Pancreas (tissue), 10 donors: ENCODE results near the gene PRPF19. TPM values are rescaled to one million over a fixed set of nuclear protein-coding genes. Genes with fewer than 3 reads are reported as not detected.
A peak's percentile ranks its signal among the peaks of the same experiment; 100 is the strongest.

ENCODE experiments used
- ATAC-seq, 4 donors: fragments of 200-7000 bp; cut with Tn5 transposase; one replicate each; pipeline versions ENCODE4 v1.8.0 to v1.9.1; 2020; ENCODE audit warnings: mild to moderate bottlenecking in 4 of 4, moderate library complexity in 4 of 4
- DNase-seq, 6 donors: peaks; one replicate each; pipeline ENCODE4 v3.0.0-alpha.2; 2020
- FAIRE-seq: peaks from 2 replicates; lab custom pipeline; 2012; peaks lifted over from hg19 to GRCh38; lab: Jason Lieb, UNC
- H3K27ac ChIP-seq, 4 donors: fragments of 200-600 bp; sonication (generic); 1 replicate in 3 of 4; 2 replicates in 1 of 4; pipeline versions ENCODE4 v1.5.0 to v1.8.0; 2020
- H3K27me3 ChIP-seq, 4 donors: fragments of 200-600 bp; one replicate each; pipeline ENCODE4 v1.8.0; 2021
- H3K36me3 ChIP-seq, 3 donors: fragments of 200-600 bp; sonication (generic) in 1 of 3; one replicate each; pipeline versions ENCODE4 v1.5.0 to v1.8.0; 2020 to 2021
- H3K4me1 ChIP-seq, 3 donors: fragments of 200-600 bp; one replicate each; pipeline ENCODE4 v1.8.0; 2021
- H3K4me3 ChIP-seq, 4 donors: fragments of 200-600 bp; sonication (generic) in 2 of 4; one replicate each; pipeline versions ENCODE4 v1.5.0 to v1.8.0; 2020 to 2021
- H3K9me3 ChIP-seq, 4 donors: fragments of 200-600 bp; one replicate each; pipeline ENCODE4 v1.8.0; 2021
- WGBS, 2 donors: extraction: QIAGEN DNeasy Blood & Tissue Kit; methylation state at CpG; one replicate each; pipeline ENCODE4 v1.1.7; 2013; 5-methylcytosine and 5-hydroxymethylcytosine counted together
- intact Hi-C, 3 donors: fragments of 100-400 bp; cut with DNase I; formaldehyde crosslinking; loops; one replicate each; pipeline versions ENCODE4 v1.11.1 to v1.14.2; 2022
- polyA plus RNA-seq, 2 donors: library from polyadenylated mRNA; stranded (reverse); fragments of 200-250 nt; gene quantifications; one replicate each; pipeline ENCODE4 v1.2.3, GENCODE V29; 2013
- total RNA-seq, 6 donors: library from RNA; stranded (reverse); fragmentation: NEBNext Ultra II Directional in 4 of 6; extraction: Animal tissue kit (Norgen Biotek cat#: 25700) in 4 of 6; gene quantifications; one replicate each; pipeline versions ENCODE4 v1.2.1 to v1.2.4, GENCODE V29; 2021 to 2023
- TF ChIP-seq, protein P1 (sequence below), 4 donors: fragments of 200-600 bp; sonication (generic) in 3 of 4; IDR thresholded peaks; one replicate each; pipeline versions ENCODE4 v1.5.0 to v1.8.0; 2021; ENCODE audit warnings: antibody characterized with exemption in 4 of 4
- donor health status: healthy with polysubstance abuse.
- donor health status: DM: no; HTN: no; CAD: no; lungs with moderate emphysema.
- donor health status: DM: no; HTN: no; CAD: no.
- donor health status: control.
- donor health status: control.
- donor health status: Bipolar disorder and iron deficiency.
- donor health status: DM: yes; HTN: yes; CAD: no.
- donor health status: DM: no; HTN: no; CAD: no.
- donor health status: DM: no; HTN: no; CAD: no.
- donor health status: DM: yes; HTN: yes; CAD: no.

The PRPF19 gene
- total and polyA plus RNA-seq, 8 donors, result 33.9 to 50.1 (median 45.5) TPM

DNA sequence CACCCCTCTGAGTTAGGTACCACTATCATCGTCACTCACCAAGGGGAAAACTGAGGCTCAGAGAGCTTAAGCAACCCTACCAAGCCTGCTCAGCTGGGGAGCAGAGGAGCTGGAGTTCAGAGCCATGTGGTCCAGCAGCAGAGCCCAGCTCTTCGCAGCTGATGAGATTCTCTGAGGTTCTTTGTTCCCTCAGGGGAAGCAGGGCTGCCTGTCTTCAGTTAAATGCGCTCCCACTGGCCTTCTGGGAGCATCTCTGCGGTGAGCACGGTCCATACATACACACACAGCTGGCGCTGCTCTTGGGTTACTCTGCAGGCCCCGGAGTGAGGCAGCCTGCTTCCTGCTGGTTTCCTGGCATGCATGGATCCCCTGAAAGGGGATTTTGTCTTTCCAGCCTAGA lies 45.4 kb downstream of the PRPF19 start:
- intact Hi-C loops, result no loop called here
- Histone ChIP-seq H3K36me3 (no peaks in the 10 kb centered on the region), H3K27ac (no peak overlapping the region), H3K4me1 (no peaks in the 10 kb centered on the region), H3K9me3 (no peaks in the 10 kb centered on the region), H3K4me3 (no peak overlapping the region), H3K27me3 (no peaks in the 10 kb centered on the region)
- FAIRE-seq, result no peak
- TF ChIP-seq, protein P1, sequence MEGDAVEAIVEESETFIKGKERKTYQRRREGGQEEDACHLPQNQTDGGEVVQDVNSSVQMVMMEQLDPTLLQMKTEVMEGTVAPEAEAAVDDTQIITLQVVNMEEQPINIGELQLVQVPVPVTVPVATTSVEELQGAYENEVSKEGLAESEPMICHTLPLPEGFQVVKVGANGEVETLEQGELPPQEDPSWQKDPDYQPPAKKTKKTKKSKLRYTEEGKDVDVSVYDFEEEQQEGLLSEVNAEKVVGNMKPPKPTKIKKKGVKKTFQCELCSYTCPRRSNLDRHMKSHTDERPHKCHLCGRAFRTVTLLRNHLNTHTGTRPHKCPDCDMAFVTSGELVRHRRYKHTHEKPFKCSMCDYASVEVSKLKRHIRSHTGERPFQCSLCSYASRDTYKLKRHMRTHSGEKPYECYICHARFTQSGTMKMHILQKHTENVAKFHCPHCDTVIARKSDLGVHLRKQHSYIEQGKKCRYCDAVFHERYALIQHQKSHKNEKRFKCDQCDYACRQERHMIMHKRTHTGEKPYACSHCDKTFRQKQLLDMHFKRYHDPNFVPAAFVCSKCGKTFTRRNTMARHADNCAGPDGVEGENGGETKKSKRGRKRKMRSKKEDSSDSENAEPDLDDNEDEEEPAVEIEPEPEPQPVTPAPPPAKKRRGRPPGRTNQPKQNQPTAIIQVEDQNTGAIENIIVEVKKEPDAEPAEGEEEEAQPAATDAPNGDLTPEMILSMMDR (IDR thresholded peaks at IDR 0.05), result no peak
- no peak for ATAC-seq
- WGBS, 2 donors, result 63 to 65% methylated on average over 7 of the region's 7 CpGs
- peak in 1 of 6 donors; percentile 4 for DNase-seq

DNA sequence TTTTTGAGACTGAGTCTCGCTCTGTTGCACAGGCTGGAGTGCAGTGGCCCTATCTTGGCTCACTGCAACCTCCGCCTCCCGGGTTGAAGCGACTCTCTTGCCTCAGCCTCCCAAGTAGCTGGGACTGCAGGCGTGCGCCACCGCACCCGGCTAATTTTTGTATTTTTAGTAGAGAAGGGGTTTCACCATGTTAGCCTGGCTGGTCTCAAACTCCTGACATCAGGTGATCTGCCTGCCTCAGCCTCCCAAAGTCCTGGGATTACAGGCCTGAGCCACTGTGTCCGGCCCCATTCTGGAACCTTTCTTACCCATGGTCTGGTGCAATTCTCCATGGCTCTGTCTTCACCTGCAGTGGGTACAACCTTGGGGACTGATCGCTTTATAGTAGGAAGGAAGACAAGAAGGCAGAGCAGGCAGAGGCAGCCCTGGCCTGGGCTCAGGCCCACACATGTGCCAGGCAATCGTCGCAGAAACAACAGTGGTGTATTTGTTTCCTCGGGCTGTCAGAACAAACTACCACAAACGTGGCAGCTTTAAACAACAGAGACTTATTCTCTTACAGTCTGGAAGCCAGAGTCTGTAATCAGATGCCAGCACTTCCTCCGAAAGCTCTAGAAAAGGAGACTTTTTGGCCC lies 46.7 kb downstream of the PRPF19 start:
- H3K9me3 ChIP-seq, result no peaks in the 10 kb centered on the region
- H3K27me3 ChIP-seq, result no peaks in the 10 kb centered on the region
- no peak for FAIRE-seq
- TF ChIP-seq, protein P1 (IDR thresholded peaks at IDR 0.05), result no peak
- H3K27ac ChIP-seq, result no peak overlapping the region
- DNase-seq, result peak in 1 of 6 donors; percentile 2
- no peak for ATAC-seq
- H3K4me1 ChIP-seq, result no peaks in the 10 kb centered on the region
- 82 to 85% methylated on average over 15 of the region's 15 CpGs for WGBS, 2 donors
- H3K4me3 ChIP-seq, result no peak overlapping the region
- intact Hi-C loops, result no loop called here
- H3K36me3 ChIP-seq, result no peaks in the 10 kb centered on the region

- TF ChIP-seq, protein P1 (IDR thresholded peaks at IDR 0.05), result no peak
- WGBS, 2 donors, result 75 to 86% methylated on average over 4 of the region's 4 CpGs
- Histone ChIP-seq H3K27ac (no peak overlapping the region), H3K36me3 (no peaks in the 10 kb centered on the region), H3K4me1 (no peaks in the 10 kb centered on the region), H3K4me3 (no peak overlapping the region), H3K27me3 (no peaks in the 10 kb centered on the region), H3K9me3 (no peaks in the 10 kb centered on the region)
- FAIRE-seq, result no peak
- intact Hi-C loops, result no loop called here
- DNase-seq, result no peak
- ATAC-seq, result no peak
These were observed 47.5 kb downstream of the PRPF19 start for GRCh38 chr11:60858731-60859464.

- intact Hi-C loops, result no loop called here
- H3K27ac ChIP-seq, result no peak overlapping the region
- H3K36me3 ChIP-seq, result no peaks in the 10 kb centered on the region
- no peak for DNase-seq
- TF ChIP-seq, protein P1 (IDR thresholded peaks at IDR 0.05), result no peak
- WGBS, 2 donors, result 82 to 85% methylated on average over 8 of the region's 8 CpGs
- no peaks in the 10 kb centered on the region for H3K9me3 ChIP-seq
- H3K4me3 ChIP-seq, result no peak overlapping the region
- no peaks in the 10 kb centered on the region for H3K4me1 ChIP-seq
- no peak for FAIRE-seq
- no peaks in the 10 kb centered on the region for H3K27me3 ChIP-seq
- ATAC-seq, result no peak
These were observed 48.1 kb downstream of the PRPF19 start for GRCh38 chr11:60858236-60858635.
